Adipocyte (in vitro differentiated cells): ENCODE measurements around the gene ZNF18.
A peak's percentile ranks its signal among the peaks of the same experiment; 100 is the strongest.
"Not testable (repeated sequence)": the region's sequence is repeated elsewhere in the genome, so short reads cannot be mapped to it uniquely, and the experiment has no call there.

Source experiments
- DNase-seq: peaks from one replicate; pipeline ENCODE4 v3.0.0-alpha.2; 2015; ENCODE audit warnings: low read depth
- H3K27me3 ChIP-seq: replicated peaks from 2 replicates; pipeline ENCODE4 v1.7.0; 2013; ENCODE audit warnings: mild to moderate bottlenecking, low read length, moderate library complexity; ENCODE audit not compliant: control insufficient read depth, insufficient read depth
- H3K36me3 ChIP-seq: 2 replicates; pipeline ENCODE4 v1.7.0; 2013; ENCODE audit warnings: low read length, mild to moderate bottlenecking, moderate library complexity; ENCODE audit not compliant: control insufficient read depth, insufficient read depth, severe bottlenecking
- H3K4me1 ChIP-seq: 2 replicates; pipeline ENCODE4 v1.7.0; 2013; ENCODE audit warnings: mild to moderate bottlenecking, low read length, moderate library complexity; ENCODE audit not compliant: control insufficient read depth, insufficient read depth
- H3K4me3 ChIP-seq: 2 replicates; pipeline ENCODE4 v1.7.0; 2013; ENCODE audit warnings: mild to moderate bottlenecking, low read length, moderate library complexity
- H3K9ac ChIP-seq: 2 replicates; pipeline ENCODE4 v1.7.0; 2013; ENCODE audit warnings: mild to moderate bottlenecking, low read length, moderate library complexity
- H3K9me3 ChIP-seq: 2 replicates; pipeline ENCODE4 v1.7.0; 2013; ENCODE audit warnings: mild to moderate bottlenecking, low read length, moderate library complexity; ENCODE audit not compliant: control insufficient read depth

The ZNF18 gene

DNA sequence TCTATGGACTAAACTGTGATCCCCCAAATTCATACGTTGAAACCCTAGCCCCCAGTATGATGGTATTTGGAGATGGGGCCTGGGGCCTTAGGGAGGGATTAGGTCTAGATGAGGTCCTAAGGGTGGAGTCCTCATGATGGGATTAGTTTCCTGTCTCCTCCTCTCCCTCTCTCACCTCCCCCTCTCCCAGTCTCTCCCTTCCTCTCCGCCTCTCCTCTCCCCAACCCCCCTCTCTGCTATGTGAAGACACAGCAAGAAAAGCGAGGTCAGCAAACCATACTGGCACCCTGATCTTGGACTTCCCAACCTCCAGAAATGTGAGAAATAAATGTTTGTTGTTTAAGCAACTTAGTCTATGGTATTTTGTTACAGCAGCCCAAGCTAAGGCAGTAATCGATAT lies 15.4 kb downstream of the ZNF18 start:
- Histone ChIP-seq H3K27me3 (no peaks in the 10 kb centered on the region), H3K9ac (no peak overlapping the region), H3K9me3 (no peaks in the 10 kb centered on the region), H3K4me1 (peaks cover 24% of the 10 kb centered on the region), H3K4me3 (no peak overlapping the region), H3K36me3 (peaks cover 56% of the 10 kb centered on the region)
- no peak for DNase-seq

DNA sequence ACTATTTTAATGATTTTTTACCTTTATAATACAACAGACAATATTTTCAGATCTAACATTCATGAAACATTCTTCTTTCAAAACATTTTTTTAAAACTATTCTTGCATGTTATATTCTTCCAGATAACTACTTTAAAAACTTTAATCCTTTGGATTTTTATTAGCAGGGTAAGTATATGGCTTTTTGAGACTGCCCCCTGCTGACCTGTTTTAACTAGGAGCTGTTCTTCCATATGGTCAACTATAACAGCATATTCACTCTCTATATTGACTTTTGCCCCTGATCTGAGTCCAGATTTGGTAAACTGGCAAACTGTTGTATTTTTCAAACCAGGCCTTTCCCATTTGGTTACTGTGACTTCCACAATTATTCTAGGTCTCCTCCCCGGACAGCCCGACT lies 16.5 kb downstream of the ZNF18 start:
- DNase-seq, result no peak
- peaks cover 57% of the 10 kb centered on the region for H3K36me3 ChIP-seq
- no peak overlapping the region for H3K4me3 ChIP-seq
- H3K9ac ChIP-seq, result no peak overlapping the region
- no peaks in the 10 kb centered on the region for H3K27me3 ChIP-seq
- H3K9me3 ChIP-seq, result no peaks in the 10 kb centered on the region
- H3K4me1 ChIP-seq, result peaks cover 16% of the 10 kb centered on the region

DNA sequence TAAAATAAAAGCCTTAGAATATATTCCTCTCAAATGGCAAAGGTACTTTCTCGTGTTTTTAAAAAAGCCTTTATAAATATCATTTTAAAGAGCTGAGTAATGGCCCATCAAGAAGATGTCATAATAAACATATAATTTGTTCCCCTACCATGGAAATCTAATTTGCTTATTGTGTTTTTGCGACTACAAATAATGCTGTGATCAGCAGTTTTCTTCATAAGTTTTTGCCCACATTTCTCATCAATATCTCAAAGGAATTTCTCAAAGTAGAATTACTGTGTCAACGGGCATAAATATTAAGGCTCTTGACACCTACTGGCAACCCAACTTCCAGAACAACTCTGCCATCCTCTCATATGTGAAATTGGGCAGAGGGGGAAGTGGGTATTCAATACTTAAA lies 17.5 kb downstream of the ZNF18 start:
- no peaks in the 10 kb centered on the region for H3K9me3 ChIP-seq
- H3K9ac ChIP-seq, result no peak overlapping the region
- H3K4me3 ChIP-seq, result no peak overlapping the region
- H3K27me3 ChIP-seq, result no peaks in the 10 kb centered on the region
- DNase-seq, result no peak
- H3K4me1 ChIP-seq, result peaks cover 20% of the 10 kb centered on the region
- H3K36me3 ChIP-seq, result peaks cover 50% of the 10 kb centered on the region

DNA sequence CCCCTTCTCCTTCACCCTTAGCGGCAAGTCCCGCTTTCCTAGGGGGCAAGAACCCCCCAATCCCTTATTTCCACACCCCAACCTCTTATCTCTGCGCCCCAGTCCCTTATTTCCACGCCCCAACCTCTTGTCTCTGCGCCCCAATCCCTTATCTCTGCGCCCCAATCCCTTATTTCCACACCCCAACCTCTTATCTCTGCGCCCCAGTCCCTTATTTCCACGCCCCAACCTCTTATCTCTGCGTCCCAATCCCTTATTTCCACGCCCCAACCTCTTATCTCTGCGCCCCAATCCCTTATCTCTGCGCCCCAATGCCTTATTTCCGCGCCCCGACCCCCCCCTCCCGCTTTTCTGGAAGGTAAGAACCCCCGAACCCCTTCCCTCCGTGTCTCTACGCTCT lies 24.5 kb downstream of the ZNF18 start:
- not testable (repeated sequence) for H3K27me3 ChIP-seq, DNase-seq, H3K4me3 ChIP-seq, H3K9ac ChIP-seq, H3K4me1 ChIP-seq, H3K9me3 ChIP-seq
- peaks cover 10% of the 10 kb centered on the region for H3K36me3 ChIP-seq

DNA sequence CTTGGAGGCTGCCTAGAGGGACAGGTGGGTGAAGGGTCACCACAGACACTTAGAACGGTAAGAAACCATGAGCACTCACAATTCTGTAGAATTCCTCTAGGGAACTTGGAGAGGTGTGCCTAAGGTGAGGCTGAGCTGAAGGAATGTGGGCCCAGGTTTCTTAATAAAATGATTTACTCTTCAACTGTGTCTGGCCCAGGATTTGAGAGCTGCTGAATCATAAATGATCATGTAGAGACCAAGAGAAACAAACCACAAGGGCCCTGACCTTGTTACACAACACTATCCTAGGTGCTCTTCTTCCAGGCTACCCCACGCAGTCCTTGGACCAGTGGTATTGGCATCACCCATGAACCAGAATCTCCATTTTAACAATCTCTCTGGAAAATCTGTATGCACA lies 27.7 kb downstream of the ZNF18 start:
- no peak overlapping the region for H3K9ac ChIP-seq
- DNase-seq, result no peak
- H3K9me3 ChIP-seq, result peaks cover 12% of the 10 kb centered on the region
- H3K4me1 ChIP-seq, result peaks cover 7% of the 10 kb centered on the region
- H3K36me3 ChIP-seq, result no peaks in the 10 kb centered on the region
- no peak overlapping the region for H3K4me3 ChIP-seq
- no peaks in the 10 kb centered on the region for H3K27me3 ChIP-seq

DNA sequence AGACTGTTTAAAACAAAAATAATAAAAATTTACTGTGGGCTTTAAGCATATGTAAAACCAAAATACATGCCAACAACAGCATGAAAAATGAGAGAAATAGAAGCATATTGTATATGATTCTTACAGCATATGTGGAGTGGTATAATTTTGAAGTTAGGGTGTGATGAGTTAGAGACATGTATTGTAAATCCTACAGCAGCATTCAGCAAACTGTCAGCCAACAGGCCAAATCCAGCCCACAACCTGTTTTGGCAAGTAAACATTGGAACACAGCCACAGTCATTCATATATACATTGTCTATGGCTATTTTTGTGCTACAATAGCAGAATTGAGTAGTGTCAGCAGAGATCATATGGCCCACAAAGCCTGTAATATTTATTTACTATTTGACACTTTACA lies 42.3 kb downstream of the ZNF18 start:
- H3K27me3 ChIP-seq, result no peaks in the 10 kb centered on the region

DNA sequence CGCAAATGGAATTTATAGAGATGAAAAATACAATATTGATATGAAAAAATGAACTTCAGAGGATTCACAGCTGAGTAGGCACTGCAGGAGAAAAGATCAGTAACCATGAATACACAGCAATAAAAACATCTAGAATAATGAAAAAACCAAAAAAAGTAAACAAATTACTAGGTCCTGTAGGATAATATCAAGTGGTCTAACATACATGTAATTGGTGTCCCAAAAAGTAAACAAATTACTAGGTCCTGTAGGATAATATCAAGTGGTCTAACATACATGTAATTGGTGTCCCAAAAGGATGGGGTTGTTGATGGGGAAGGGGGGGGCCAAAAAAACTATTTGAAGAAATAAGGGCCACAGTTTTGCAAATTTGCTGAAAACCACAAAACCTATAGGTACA lies 43.4 kb downstream of the ZNF18 start:
- peaks cover 9% of the 10 kb centered on the region for H3K4me1 ChIP-seq
- no peaks in the 10 kb centered on the region for H3K27me3 ChIP-seq
- DNase-seq, result no peak
- H3K4me3 ChIP-seq, result no peak overlapping the region
- H3K36me3 ChIP-seq, result peaks cover 13% of the 10 kb centered on the region
- no peak overlapping the region for H3K9ac ChIP-seq
- H3K9me3 ChIP-seq, result peaks cover 15% of the 10 kb centered on the region

More for the DNA sequence above, 42.3 kb downstream of the ZNF18 start:
- peaks cover 6% of the 10 kb centered on the region for H3K4me1 ChIP-seq
- H3K9me3 ChIP-seq, result peaks cover 15% of the 10 kb centered on the region
- H3K36me3 ChIP-seq, result peaks cover 13% of the 10 kb centered on the region
- no peak overlapping the region for H3K4me3 ChIP-seq
- DNase-seq, result no peak
- no peak overlapping the region for H3K9ac ChIP-seq

DNA sequence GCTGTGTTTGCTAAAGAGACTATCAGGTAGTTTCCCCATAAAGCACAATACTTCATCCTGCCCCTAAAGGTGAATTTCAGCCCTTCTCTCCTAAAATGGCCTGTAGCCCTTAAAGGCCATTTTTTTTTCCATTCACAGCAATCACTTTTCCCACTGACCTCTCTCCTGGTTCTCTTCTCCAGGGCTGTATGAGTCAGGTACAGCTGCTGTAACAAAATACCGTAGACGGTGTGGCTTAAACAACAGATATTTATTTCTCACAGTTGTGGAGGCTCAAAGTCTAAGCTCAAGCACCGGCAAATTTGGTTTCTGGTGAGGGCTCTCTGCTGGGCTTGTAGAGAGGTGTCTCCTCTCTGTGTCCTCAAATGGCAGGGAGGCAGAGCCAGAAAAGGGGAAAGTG lies 44.7 kb downstream of the ZNF18 start:
- Histone ChIP-seq H3K4me3 (no peak overlapping the region), H3K36me3 (peaks cover 8% of the 10 kb centered on the region), H3K9ac (no peak overlapping the region), H3K9me3 (peaks cover 15% of the 10 kb centered on the region), H3K4me1 (peaks cover 14% of the 10 kb centered on the region), H3K27me3 (no peaks in the 10 kb centered on the region)
- DNase-seq, result no peak

DNA sequence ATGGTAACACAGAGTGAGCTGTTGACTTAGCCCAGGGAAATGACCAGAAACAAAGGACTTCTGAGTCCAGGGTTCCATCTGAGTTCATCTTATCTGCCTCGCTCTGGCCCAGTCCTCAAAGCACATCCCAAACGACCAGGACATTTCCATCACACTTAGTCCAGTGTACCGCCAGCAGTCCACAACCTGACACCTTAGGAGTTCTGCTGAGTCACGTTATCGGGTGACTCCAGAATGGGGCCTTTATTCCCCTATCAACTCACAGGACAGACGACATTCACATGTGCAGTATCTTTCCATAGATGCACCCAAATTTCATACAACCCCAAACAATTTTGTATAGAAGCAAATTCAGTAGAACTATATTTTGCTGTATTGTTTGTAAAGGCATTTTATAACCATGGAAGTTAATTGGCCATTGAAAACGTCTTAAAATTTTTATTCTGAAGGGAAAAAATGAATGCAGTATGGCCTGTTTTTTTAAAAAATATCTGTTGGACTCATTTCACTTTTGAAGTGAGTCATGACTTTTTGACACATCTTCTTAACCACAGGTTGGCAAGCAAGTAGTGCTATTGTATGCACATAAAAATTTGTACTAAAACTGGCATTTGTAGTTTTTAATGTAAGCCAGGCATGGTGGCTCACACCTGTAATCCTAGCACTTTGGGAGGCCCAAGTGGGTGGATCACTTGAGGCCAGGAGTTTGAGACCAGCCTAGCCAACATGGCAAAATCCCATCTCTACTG lies 46.3 kb downstream of the ZNF18 start:
- H3K36me3 ChIP-seq, result peaks cover 8% of the 10 kb centered on the region
- H3K27me3 ChIP-seq, result no peaks in the 10 kb centered on the region
- H3K9ac ChIP-seq, result no peak overlapping the region
- H3K4me3 ChIP-seq, result no peak overlapping the region
- DNase-seq, result no peak
- peaks cover 14% of the 10 kb centered on the region for H3K4me1 ChIP-seq
- H3K9me3 ChIP-seq, result peaks cover 11% of the 10 kb centered on the region

DNA sequence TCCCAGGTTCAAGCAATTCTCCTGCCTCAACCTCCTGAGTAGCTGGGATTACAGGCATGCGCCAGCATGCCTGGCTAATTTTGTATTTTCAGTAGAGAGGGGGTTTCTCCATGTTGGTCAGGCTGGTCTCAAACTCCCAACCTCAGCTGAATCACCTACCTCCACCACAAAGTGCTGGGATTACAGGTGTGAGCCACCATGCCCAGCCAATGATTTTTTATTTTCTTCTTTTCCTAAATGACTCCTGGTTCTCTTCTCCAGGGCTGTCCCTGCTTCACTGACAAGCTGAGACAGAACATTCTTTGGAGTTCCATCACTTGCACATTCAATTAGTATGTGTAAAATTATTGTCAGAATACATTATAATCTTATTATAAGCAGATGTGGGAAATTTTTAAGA lies 47.7 kb downstream of the ZNF18 start:
- not testable (repeated sequence) for DNase-seq, H3K9ac ChIP-seq, H3K27me3 ChIP-seq, H3K4me3 ChIP-seq, H3K36me3 ChIP-seq
- H3K4me1 ChIP-seq, result peaks cover 14% of the 10 kb centered on the region
- H3K9me3 ChIP-seq, result peaks cover 11% of the 10 kb centered on the region

DNA sequence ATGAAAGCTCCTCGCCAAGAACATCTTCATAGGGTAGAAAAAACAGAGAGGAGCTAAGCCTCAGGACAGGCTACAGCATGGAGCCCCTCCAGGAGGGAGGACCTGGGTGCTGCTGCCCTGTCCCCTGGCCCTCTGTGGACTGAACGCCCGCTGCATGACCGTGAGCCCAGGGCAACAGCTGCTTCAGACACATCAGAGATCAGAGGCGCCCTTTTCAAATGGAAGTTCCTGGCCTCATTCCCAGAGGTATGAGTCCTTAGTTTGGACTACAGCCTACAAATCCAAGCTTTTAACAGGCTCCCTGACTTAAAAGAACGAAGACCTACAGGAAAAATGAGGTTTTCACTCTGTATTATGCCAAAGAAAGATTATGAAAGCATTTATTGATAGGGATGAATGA lies 48.5 kb downstream of the ZNF18 start:
- H3K9me3 ChIP-seq, result peaks cover 3% of the 10 kb centered on the region
- peaks cover 14% of the 10 kb centered on the region for H3K4me1 ChIP-seq
- DNase-seq, result peak; percentile 71
- peak overlapping the region; percentile 29 for H3K4me3 ChIP-seq
- peak overlapping the region; percentile 45 for H3K9ac ChIP-seq
- no peaks in the 10 kb centered on the region for H3K27me3 ChIP-seq
- H3K36me3 ChIP-seq, result peaks cover 6% of the 10 kb centered on the region

DNA sequence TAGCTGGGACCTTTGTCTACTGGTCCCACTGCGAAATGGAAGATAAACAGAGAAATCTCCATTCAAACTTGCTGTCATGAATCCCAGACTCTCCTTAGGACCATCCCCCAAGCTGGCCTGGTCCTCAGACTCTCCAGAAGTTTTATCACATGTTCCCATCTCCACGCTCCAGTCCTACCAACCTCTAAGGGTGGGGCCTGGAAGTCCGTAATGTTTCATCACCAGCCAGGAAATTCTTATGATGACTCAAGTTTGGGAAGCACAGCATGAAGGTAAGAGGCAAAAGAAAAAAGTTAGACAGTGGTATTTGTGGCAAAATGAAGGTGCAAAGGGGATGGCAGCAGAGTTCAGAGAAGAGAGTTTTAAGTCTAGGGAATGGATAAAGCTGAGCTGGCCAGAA lies 52.7 kb downstream of the ZNF18 start:
- H3K9ac ChIP-seq, result no peak overlapping the region
- H3K27me3 ChIP-seq, result peaks cover 4% of the 10 kb centered on the region
- no peak for DNase-seq
- no peaks in the 10 kb centered on the region for H3K9me3 ChIP-seq
- no peak overlapping the region for H3K4me3 ChIP-seq
- peaks cover 8% of the 10 kb centered on the region for H3K4me1 ChIP-seq
- no peaks in the 10 kb centered on the region for H3K36me3 ChIP-seq
